SK-N-SH treated with all-trans-retinoic acid at 6 μM for 48 hours (cell line): Measurements from ENCODE around the gene SLC45A1.

Experiments
- ATAC-seq: fragments of 200-7000 bp; cut with Tn5 transposase; 3 replicates; pipeline ENCODE4 v1.9.1; 2020; ENCODE audit warnings: mild to moderate bottlenecking, moderate library complexity
- ARNTL ChIP-seq: fragments of 450-650 bp; formaldehyde crosslinking; IDR thresholded peaks from 2 replicates; pipeline ENCODE4 v1.5.0; 2020; ENCODE audit warnings: low read depth, mild to moderate bottlenecking, moderate library complexity, borderline replicate concordance
- BACH2 ChIP-seq: fragments of 250-450 bp; sonication (Bioruptor Pico); IDR thresholded peaks from 2 replicates; pipeline ENCODE4 v1.9.0; 2021; ENCODE audit warnings: mild to moderate bottlenecking, borderline replicate concordance
- CSDC2 ChIP-seq: fragments of 250-450 bp; sonication (Bioruptor Pico); IDR thresholded peaks from 2 replicates; pipeline ENCODE4 v1.5.0; 2020; ENCODE audit warnings: mild to moderate bottlenecking, moderate library complexity
- ESRRG ChIP-seq: fragments of 250-450 bp; sonication (Bioruptor Pico); IDR thresholded peaks from 2 replicates; pipeline ENCODE4 v1.6.1; 2021; ENCODE audit warnings: mild to moderate bottlenecking
- GLIS3 ChIP-seq: fragments of 250-450 bp; sonication (Bioruptor Pico); IDR thresholded peaks from 2 replicates; pipeline ENCODE4 v1.5.0; 2020; ENCODE audit warnings: mild to moderate bottlenecking, moderate library complexity
- OSR1 ChIP-seq: fragments of 250-450 bp; sonication (Bioruptor Pico); IDR thresholded peaks from 2 replicates; pipeline ENCODE4 v1.8.0; 2022; ENCODE audit warnings: moderate library complexity, mild to moderate bottlenecking, inconsistent platforms
- POU6F1 ChIP-seq: fragments of 250-450 bp; sonication (Bioruptor Pico); IDR thresholded peaks from 2 replicates; pipeline ENCODE4 v1.8.0; 2021; ENCODE audit warnings: low read depth, mild to moderate bottlenecking, moderate library complexity, borderline replicate concordance
- PPARA ChIP-seq: fragments of 250-450 bp; sonication (Bioruptor Pico); IDR thresholded peaks from 2 replicates; pipeline ENCODE4 v1.5.0; 2020; ENCODE audit warnings: mild to moderate bottlenecking, borderline replicate concordance
- RARB ChIP-seq: fragments of 250-450 bp; sonication (Bioruptor Pico); IDR thresholded peaks from 2 replicates; pipeline ENCODE4 v1.8.0; 2021; ENCODE audit warnings: mild to moderate bottlenecking, moderate library complexity
- SNAI2 ChIP-seq: fragments of 250-450 bp; sonication (Bioruptor Pico); IDR thresholded peaks from 2 replicates; pipeline ENCODE4 v1.5.0; 2020; ENCODE audit warnings: mild to moderate bottlenecking, moderate library complexity
- TCF4 ChIP-seq: fragments of 250-450 bp; sonication (Bioruptor Pico); IDR thresholded peaks from 2 replicates; pipeline ENCODE4 v1.8.0; 2021; ENCODE audit warnings: mild to moderate bottlenecking, moderate library complexity, borderline replicate concordance
- TOX ChIP-seq: fragments of 250-450 bp; sonication (Bioruptor Pico); IDR thresholded peaks from 2 replicates; pipeline ENCODE4 v1.8.0; 2021; ENCODE audit warnings: mild to moderate bottlenecking, moderate library complexity, borderline replicate concordance
- ZC3H10 ChIP-seq: fragments of 250-450 bp; sonication (Bioruptor Pico); IDR thresholded peaks from 2 replicates; pipeline ENCODE4 v1.5.1; 2021; ENCODE audit warnings: mild to moderate bottlenecking, moderate library complexity
- ZFP3 ChIP-seq: fragments of 250-450 bp; sonication (Bioruptor Pico); IDR thresholded peaks from 2 replicates; pipeline ENCODE4 v1.5.0; 2020; ENCODE audit warnings: mild to moderate bottlenecking, moderate library complexity
- ZFP30 ChIP-seq: fragments of 450-650 bp; formaldehyde crosslinking; IDR thresholded peaks from 2 replicates; pipeline ENCODE4 v1.5.0; 2022; ENCODE audit warnings: mild to moderate bottlenecking, moderate library complexity
- ZNF565 ChIP-seq: fragments of 450-650 bp; formaldehyde crosslinking; conservative IDR thresholded peaks from 2 replicates; pipeline ENCODE4 v1.5.0; 2020; ENCODE audit warnings: low read depth, mild to moderate bottlenecking, moderate library complexity
- ZNF8 ChIP-seq: fragments of 450-650 bp; formaldehyde crosslinking; IDR thresholded peaks from 2 replicates; pipeline ENCODE4 v1.5.0; 2020; ENCODE audit warnings: mild to moderate bottlenecking, moderate library complexity
- TF ChIP-seq, protein P1 (sequence below): fragments of 250-450 bp; sonication (Bioruptor Pico); IDR thresholded peaks from 2 replicates; pipeline ENCODE4 v1.5.1; 2021; ENCODE audit warnings: mild to moderate bottlenecking, moderate library complexity
- TF ChIP-seq, protein P2 (sequence below): fragments of 250-450 bp; sonication (Bioruptor Pico); IDR thresholded peaks from 2 replicates; pipeline ENCODE4 v1.8.0; 2020; ENCODE audit warnings: mild to moderate bottlenecking, moderate library complexity, borderline replicate concordance
- TF ChIP-seq, protein P3 (sequence below): fragments of 250-450 bp; sonication (Bioruptor Pico); IDR thresholded peaks from 2 replicates; pipeline ENCODE4 v1.5.1; 2020; ENCODE audit warnings: low read depth, mild to moderate bottlenecking, moderate library complexity

The SLC45A1 gene

DNA sequence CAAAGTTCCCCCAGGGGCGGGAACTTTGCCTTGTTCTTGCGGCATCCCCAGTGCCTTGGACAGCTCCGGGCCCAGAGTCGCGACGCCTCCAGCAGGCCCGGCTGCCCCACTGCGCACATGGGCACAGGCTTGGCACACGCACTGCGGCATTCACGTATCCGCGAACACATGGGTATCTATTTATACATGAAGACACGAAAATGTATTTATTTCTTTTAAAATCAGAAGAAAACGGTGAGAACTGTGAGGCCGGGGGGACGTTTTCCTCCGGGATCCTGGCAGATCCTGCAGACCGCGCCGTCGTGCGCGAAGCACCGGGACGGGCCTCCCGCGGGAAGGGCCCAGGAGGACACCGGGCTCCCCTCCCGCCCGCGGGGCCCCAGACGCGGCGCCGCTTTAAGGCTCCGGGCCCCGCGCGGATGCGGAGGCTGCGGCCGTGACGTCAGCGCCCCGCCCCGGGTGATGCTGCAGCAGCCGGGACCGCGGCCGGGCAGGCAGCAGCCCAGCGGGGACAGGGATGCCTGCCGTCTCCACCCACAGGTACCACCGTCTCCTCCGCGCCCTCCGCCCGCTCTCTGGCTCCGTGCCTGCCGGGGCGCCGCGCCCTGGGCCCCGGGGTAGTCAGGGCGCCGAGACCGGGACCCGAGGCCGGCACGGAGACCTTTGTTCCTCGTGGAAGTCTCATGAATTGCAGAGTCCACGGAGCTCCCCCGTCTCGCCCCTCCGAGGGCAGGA, at the start of gene SLC45A1:
Gene SLC45A1, plus strand, starts transcription at position 468 of the 735 bp plus-strand sequence. CDS start 6,216 bp downstream, outside the sequence.
- peak; percentile 81 for ATAC-seq
- TF ChIP-seq ZFP3 (CRISPR knock-in tag) (peak; percentile 44; the same call in 1 of the 2 replicates), ZFP30 (CRISPR knock-in tag) (no peak)

- no peak for ATAC-seq
- TF ChIP-seq ARNTL (CRISPR knock-in tag) (no peak), RARB (CRISPR knock-in tag) (no peak), ZC3H10 (no peak), PPARA (CRISPR knock-in tag) (no peak), ZFP30 (CRISPR knock-in tag) (no peak), TCF4 (CRISPR knock-in tag) (no peak), CSDC2 (CRISPR knock-in tag) (no peak), ESRRG (CRISPR knock-in tag) (no peak), OSR1 (CRISPR knock-in tag) (no peak), ZNF8 (no peak)
- TF ChIP-seq, protein P1, sequence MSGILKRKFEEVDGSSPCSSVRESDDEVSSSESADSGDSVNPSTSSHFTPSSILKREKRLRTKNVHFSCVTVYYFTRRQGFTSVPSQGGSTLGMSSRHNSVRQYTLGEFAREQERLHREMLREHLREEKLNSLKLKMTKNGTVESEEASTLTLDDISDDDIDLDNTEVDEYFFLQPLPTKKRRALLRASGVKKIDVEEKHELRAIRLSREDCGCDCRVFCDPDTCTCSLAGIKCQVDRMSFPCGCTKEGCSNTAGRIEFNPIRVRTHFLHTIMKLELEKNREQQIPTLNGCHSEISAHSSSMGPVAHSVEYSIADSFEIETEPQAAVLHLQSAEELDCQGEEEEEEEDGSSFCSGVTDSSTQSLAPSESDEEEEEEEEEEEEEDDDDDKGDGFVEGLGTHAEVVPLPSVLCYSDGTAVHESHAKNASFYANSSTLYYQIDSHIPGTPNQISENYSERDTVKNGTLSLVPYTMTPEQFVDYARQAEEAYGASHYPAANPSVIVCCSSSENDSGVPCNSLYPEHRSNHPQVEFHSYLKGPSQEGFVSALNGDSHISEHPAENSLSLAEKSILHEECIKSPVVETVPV = no peak
- TF ChIP-seq, protein P2, sequence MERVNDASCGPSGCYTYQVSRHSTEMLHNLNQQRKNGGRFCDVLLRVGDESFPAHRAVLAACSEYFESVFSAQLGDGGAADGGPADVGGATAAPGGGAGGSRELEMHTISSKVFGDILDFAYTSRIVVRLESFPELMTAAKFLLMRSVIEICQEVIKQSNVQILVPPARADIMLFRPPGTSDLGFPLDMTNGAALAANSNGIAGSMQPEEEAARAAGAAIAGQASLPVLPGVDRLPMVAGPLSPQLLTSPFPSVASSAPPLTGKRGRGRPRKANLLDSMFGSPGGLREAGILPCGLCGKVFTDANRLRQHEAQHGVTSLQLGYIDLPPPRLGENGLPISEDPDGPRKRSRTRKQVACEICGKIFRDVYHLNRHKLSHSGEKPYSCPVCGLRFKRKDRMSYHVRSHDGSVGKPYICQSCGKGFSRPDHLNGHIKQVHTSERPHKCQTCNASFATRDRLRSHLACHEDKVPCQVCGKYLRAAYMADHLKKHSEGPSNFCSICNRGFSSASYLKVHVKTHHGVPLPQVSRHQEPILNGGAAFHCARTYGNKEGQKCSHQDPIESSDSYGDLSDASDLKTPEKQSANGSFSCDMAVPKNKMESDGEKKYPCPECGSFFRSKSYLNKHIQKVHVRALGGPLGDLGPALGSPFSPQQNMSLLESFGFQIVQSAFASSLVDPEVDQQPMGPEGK (CRISPR knock-in tag) = no peak
Measured at GRCh38 chr1:8273036-8273435, 44.9 kb upstream of the SLC45A1 start.

GRCh38 chr1:8274352-8274751, 43.6 kb upstream of the SLC45A1 start:
- TF ChIP-seq TCF4 (CRISPR knock-in tag) = no peak
- no peak for TF ChIP-seq ZFP30 (CRISPR knock-in tag)
- TF ChIP-seq, protein P1 = no peak
- no peak for TF ChIP-seq CSDC2 (CRISPR knock-in tag)
- TF ChIP-seq SNAI2 = no peak
- TF ChIP-seq POU6F1 (CRISPR knock-in tag) = no peak
- TF ChIP-seq BACH2 = no peak
- no peak for TF ChIP-seq ARNTL (CRISPR knock-in tag)
- no peak for TF ChIP-seq ZFP3 (CRISPR knock-in tag)
- no peak for TF ChIP-seq ZNF565 (CRISPR knock-in tag)
- TF ChIP-seq TOX (CRISPR knock-in tag) = no peak
- no peak for TF ChIP-seq ZNF8
- no peak for TF ChIP-seq PPARA (CRISPR knock-in tag)
- no peak for TF ChIP-seq OSR1 (CRISPR knock-in tag)
- no peak for TF ChIP-seq GLIS3 (CRISPR knock-in tag)
- ATAC-seq = no peak

- ATAC-seq = no peak
- TF ChIP-seq GLIS3 (CRISPR knock-in tag) = no peak
- TF ChIP-seq RARB (CRISPR knock-in tag) = no peak
- TF ChIP-seq POU6F1 (CRISPR knock-in tag) = no peak
- TF ChIP-seq, protein P2 (CRISPR knock-in tag) = no peak
- no peak for TF ChIP-seq PPARA (CRISPR knock-in tag)
- no peak for TF ChIP-seq ZFP3 (CRISPR knock-in tag)
- no peak for TF ChIP-seq ZNF565 (CRISPR knock-in tag)
- no peak for TF ChIP-seq BACH2
- TF ChIP-seq OSR1 (CRISPR knock-in tag) = no peak
- TF ChIP-seq, protein P3, sequence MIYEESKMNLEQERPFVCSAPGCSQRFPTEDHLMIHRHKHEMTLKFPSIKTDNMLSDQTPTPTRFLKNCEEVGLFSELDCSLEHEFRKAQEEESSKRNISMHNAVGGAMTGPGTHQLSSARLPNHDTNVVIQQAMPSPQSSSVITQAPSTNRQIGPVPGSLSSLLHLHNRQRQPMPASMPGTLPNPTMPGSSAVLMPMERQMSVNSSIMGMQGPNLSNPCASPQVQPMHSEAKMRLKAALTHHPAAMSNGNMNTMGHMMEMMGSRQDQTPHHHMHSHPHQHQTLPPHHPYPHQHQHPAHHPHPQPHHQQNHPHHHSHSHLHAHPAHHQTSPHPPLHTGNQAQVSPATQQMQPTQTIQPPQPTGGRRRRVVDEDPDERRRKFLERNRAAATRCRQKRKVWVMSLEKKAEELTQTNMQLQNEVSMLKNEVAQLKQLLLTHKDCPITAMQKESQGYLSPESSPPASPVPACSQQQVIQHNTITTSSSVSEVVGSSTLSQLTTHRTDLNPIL (CRISPR knock-in tag) = no peak
- no peak for TF ChIP-seq TCF4 (CRISPR knock-in tag)
Measured at GRCh38 chr1:8276173-8276914, 41.6 kb upstream of the SLC45A1 start.
